Progenitor cell of endocrine pancreas (in vitro differentiated cells): ENCODE measurements around the gene MRPL24. TPM values are rescaled to one million over a fixed set of nuclear protein-coding genes. Genes with fewer than 3 reads are reported as not detected.

Source experiments
- DNase-seq: peaks from one replicate; pipeline ENCODE4 v3.0.0; 2021; ENCODE audit warnings: low spot score; ENCODE audit not compliant: unreplicated experiment
- H3K27ac Mint-ChIP-seq: 2 replicates; pipeline ENCODE4 v1.8.0; 2021; ENCODE audit warnings: mild to moderate bottlenecking, moderate library complexity, mixed read lengths
- H3K27me3 Mint-ChIP-seq: 2 replicates; pipeline ENCODE4 v1.8.0; 2021; ENCODE audit warnings: mixed read lengths
- H3K36me3 Mint-ChIP-seq: 2 replicates; pipeline ENCODE4 v1.8.0; 2022; ENCODE audit warnings: mixed read lengths; ENCODE audit not compliant: insufficient read depth
- H3K4me1 Mint-ChIP-seq: 2 replicates; pipeline ENCODE4 v1.8.0; 2021; ENCODE audit warnings: low read depth, mixed read lengths
- H3K4me3 Mint-ChIP-seq: 2 replicates; pipeline ENCODE4 v1.8.0; 2021; ENCODE audit warnings: low read depth, mild to moderate bottlenecking, moderate library complexity, mixed read lengths
- H3K9me3 Mint-ChIP-seq: 2 replicates; pipeline ENCODE4 v1.8.0; 2021; ENCODE audit warnings: low read depth, mixed read lengths
- CTCF ChIP-seq: fragments of 200-600 bp; sonication (generic); IDR thresholded peaks from one replicate; pipeline ENCODE4 v1.5.0; 2021; ENCODE audit warnings: antibody characterized with exemption, mild to moderate bottlenecking; ENCODE audit not compliant: unreplicated experiment
- total RNA-seq: library from RNA; stranded (reverse); gene quantifications from 2 replicates; pipeline ENCODE4 v1.2.1, GENCODE V29; 2021

Gene MRPL24
- total RNA-seq, 1 donor from 2014 or later = 43.2 TPM

- H3K4me1 Mint-ChIP-seq = peaks cover 54% of the 10 kb centered on the region
- no peak for TF ChIP-seq CTCF
- peak overlapping the region; percentile 93 for H3K4me3 Mint-ChIP-seq
- H3K27ac Mint-ChIP-seq = peak overlapping the region; percentile 99
- no peaks in the 10 kb centered on the region for H3K27me3 Mint-ChIP-seq
- H3K36me3 Mint-ChIP-seq = peaks cover 3% of the 10 kb centered on the region
- H3K9me3 Mint-ChIP-seq = no peaks in the 10 kb centered on the region
- DNase-seq = no peak
Observed at GRCh38 chr1:156749419-156750118, 8.7 kb upstream of the MRPL24 start.

DNA sequence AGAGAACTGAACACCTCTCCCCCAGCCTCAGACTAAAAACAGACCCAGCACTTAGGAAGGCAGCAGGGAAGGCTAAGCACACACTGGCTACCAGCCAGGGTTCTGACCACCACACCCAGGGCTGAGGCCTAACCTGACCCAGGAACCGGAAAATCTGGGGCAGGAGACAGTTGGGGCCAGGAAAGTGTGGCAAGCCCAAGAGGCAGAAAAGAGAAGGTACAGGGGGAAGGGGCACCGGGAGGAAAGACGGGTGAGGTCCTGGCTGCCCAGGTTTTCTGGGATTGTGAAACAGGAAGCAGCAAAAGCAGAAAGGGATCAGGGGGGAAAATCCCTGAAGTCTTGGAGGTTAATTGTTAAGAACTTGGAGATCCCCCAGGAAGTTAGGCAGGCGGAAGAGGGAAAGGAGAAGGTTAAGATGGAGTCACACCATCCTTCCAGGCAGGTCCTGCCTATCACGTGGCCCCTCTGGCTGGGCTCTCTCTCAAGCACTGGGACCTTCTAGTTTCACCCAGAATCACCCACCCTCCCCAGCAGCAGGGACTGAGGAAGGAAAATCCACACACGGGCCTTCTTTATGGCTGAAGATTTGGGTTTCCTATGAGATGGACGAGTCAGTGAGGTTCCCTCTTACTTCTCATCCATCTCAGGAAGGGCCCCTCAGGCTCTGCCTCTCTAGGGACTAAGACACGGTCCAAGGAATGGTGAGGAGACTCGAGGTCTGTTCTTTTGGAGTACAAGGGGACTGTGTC lies 8.0 kb upstream of the MRPL24 start:
- Mint-ChIP-seq H3K27ac (peak overlapping the region; percentile 99), H3K36me3 (peaks cover 5% of the 10 kb centered on the region), H3K4me3 (peak overlapping the region; percentile 93), H3K4me1 (peaks cover 54% of the 10 kb centered on the region), H3K9me3 (no peaks in the 10 kb centered on the region), H3K27me3 (no peaks in the 10 kb centered on the region)
- TF ChIP-seq CTCF = no peak
- DNase-seq = no peak

DNA sequence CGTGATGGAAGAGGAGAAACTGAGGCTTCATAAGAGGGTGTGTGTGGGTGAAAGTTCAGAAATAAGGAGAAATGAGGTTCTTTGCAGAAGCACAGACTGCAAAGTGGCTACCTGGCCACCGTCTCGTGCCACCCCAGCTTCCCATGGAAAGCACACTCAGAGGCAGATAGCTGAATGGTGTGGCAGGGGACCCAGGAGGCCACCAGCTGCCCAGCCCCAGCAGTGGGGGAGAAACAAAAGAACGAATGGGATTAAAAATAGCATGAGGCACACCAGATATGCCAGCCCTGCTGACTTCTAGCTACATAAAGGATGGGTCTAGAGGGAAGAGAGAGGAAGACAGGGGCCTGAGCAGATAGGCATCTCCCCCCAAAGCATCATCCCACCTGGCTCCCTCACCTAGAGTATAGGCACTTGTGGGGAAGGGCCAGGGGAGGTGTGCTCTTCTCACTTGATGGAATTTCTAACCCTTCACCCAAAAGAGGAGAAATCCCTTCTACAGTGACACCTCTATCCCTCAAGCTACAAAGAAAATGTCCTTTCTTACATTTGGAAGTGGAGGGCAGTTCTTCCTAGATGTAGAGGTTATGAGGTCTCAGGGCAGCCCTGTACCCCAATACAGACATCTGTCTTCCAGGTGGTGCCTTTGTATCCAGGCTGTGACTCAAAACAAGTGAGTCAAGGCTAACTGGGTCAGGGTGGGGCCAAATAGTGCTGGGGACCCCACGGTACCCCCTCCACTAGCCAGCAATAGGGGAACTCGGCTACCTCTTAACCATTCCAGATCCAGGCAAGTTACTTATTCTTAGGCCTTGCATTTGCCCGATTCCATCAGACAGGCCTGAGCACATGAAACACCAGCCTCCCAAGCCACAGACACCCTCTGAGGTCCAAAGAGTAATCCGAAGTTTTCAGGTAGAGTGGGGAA lies 7.1 kb upstream of the MRPL24 start:
- Mint-ChIP-seq H3K27ac (peak overlapping the region; percentile 99), H3K36me3 (peaks cover 7% of the 10 kb centered on the region), H3K4me3 (peak overlapping the region; percentile 93), H3K4me1 (peaks cover 53% of the 10 kb centered on the region), H3K27me3 (no peaks in the 10 kb centered on the region), H3K9me3 (no peaks in the 10 kb centered on the region)
- no peak for DNase-seq
- TF ChIP-seq CTCF = no peak

GRCh38 chr1:156746728-156747631 lies 6.1 kb upstream of the MRPL24 start:
- peak; percentile 48 for TF ChIP-seq CTCF
- no peaks in the 10 kb centered on the region for H3K9me3 Mint-ChIP-seq
- no peaks in the 10 kb centered on the region for H3K27me3 Mint-ChIP-seq
- H3K36me3 Mint-ChIP-seq = peaks cover 9% of the 10 kb centered on the region
- peak overlapping the region; percentile 100 for H3K27ac Mint-ChIP-seq
- H3K4me3 Mint-ChIP-seq = peak overlapping the region; percentile 86
- H3K4me1 Mint-ChIP-seq = peaks cover 50% of the 10 kb centered on the region
- DNase-seq = peak; percentile 80
